Endodermal cell (in vitro differentiated cells): ENCODE data around the gene LRRC2. TPM values are rescaled to one million over a fixed set of nuclear protein-coding genes. Genes with fewer than 3 reads are reported as not detected.

ENCODE experiments used
- DNase-seq: peaks from one replicate; pipeline ENCODE4 v3.0.0-alpha.2; 2017
- H3K27ac ChIP-seq: 2 replicates; pipeline ENCODE4 v1.5.1; 2013; ENCODE audit warnings: mild to moderate bottlenecking, low read depth, low read length, moderate library complexity
- H3K27me3 ChIP-seq: 2 replicates; pipeline ENCODE4 v1.6.1; 2013; ENCODE audit warnings: mild to moderate bottlenecking, low read length, moderate library complexity; ENCODE audit not compliant: insufficient read depth, control insufficient read depth, poor library complexity, severe bottlenecking
- H3K36me3 ChIP-seq: 2 replicates; pipeline ENCODE4 v1.7.0; 2013; ENCODE audit warnings: mild to moderate bottlenecking, low read length, moderate library complexity; ENCODE audit not compliant: control insufficient read depth, insufficient read depth
- H3K4me1 ChIP-seq: one replicate; pipeline ENCODE4 v1.7.0; 2013; ENCODE audit warnings: low read length; ENCODE audit not compliant: control insufficient read depth, insufficient read depth
- H3K4me3 ChIP-seq: 2 replicates; pipeline ENCODE4 v1.5.1; 2013; ENCODE audit warnings: mild to moderate bottlenecking, low read length, moderate library complexity
- H3K9ac ChIP-seq: 2 replicates; pipeline ENCODE4 v1.6.1; 2013; ENCODE audit warnings: mild to moderate bottlenecking, low read length, moderate library complexity; ENCODE audit not compliant: poor library complexity, severe bottlenecking; ENCODE audit errors: extremely low read depth
- H3K9me3 ChIP-seq: 2 replicates; pipeline ENCODE4 v1.6.1; 2013; ENCODE audit warnings: mild to moderate bottlenecking, low read length, moderate library complexity; ENCODE audit not compliant: control insufficient read depth
- H3K27ac Mint-ChIP-seq: 2 replicates; pipeline ENCODE4 v1.8.0; 2020; ENCODE audit warnings: mixed read lengths
- H3K27me3 Mint-ChIP-seq: 2 replicates; pipeline ENCODE4 v1.8.0; 2021; ENCODE audit warnings: mild to moderate bottlenecking, mixed read lengths; ENCODE audit not compliant: insufficient read depth
- H3K36me3 Mint-ChIP-seq: 2 replicates; pipeline ENCODE4 v1.8.0; 2020; ENCODE audit warnings: low read depth, mixed read lengths
- H3K4me1 Mint-ChIP-seq: 2 replicates; pipeline ENCODE4 v1.8.0; 2020; ENCODE audit warnings: mixed read lengths
- H3K4me3 Mint-ChIP-seq: 2 replicates; pipeline ENCODE4 v1.8.0; 2020; ENCODE audit warnings: mild to moderate bottlenecking, moderate library complexity, mixed read lengths
- H3K9me3 Mint-ChIP-seq: 2 replicates; pipeline ENCODE4 v1.8.0; 2020; ENCODE audit warnings: mild to moderate bottlenecking, mixed read lengths
- WGBS, 2 experiments: methylation state at CpG; one replicate each; pipeline versions ENCODE4 v1.1.5 to v1.1.7; 2013; ENCODE audit warnings: missing lambda C conversion rate in 2 of 2, mixed read lengths in 1 of 2; ENCODE audit not compliant: insufficient coverage in 1 of 2, insufficient read length in 1 of 2; 5-methylcytosine and 5-hydroxymethylcytosine counted together
- long read RNA-seq, 4 experiments: library from polyadenylated mRNA in 2 of 4; library from RNA in 1 of 4; library from capped mRNA in 1 of 4; stranded (forward) in 3 of 4; unstranded in 1 of 4; transcript quantifications; one replicate each; pipeline ENCODE4 v2.0.0, GENCODE V29; 2020 to 2021; ENCODE audit warnings: inconsistent platforms in 1 of 4
- polyA plus RNA-seq, 2 experiments: library from polyadenylated mRNA; stranded (reverse); fragments of 50-300 nt; gene quantifications; one replicate each; pipeline ENCODE4 v1.2.3, GENCODE V29; 2013
- total RNA-seq, 2 donors: library from RNA; stranded (reverse); fragmentation: NEBNext Ultra II Directional in 1 of 2; extraction: Animal tissue kit (Norgen Biotek cat#: 25700) in 1 of 2; gene quantifications; 2 replicates in 1 of 2; 3 replicates in 1 of 2; pipeline ENCODE4 v1.2.1, GENCODE V29; 2021
- TF ChIP-seq, protein P1 (sequence below): fragments of 200-600 bp; sonication (generic); conservative IDR thresholded peaks from 2 replicates; pipeline ENCODE4 v1.5.0; 2021; ENCODE audit warnings: antibody characterized with exemption, mild to moderate bottlenecking

LRRC2 gene, protein sequence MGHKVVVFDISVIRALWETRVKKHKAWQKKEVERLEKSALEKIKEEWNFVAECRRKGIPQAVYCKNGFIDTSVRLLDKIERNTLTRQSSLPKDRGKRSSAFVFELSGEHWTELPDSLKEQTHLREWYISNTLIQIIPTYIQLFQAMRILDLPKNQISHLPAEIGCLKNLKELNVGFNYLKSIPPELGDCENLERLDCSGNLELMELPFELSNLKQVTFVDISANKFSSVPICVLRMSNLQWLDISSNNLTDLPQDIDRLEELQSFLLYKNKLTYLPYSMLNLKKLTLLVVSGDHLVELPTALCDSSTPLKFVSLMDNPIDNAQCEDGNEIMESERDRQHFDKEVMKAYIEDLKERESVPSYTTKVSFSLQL
- 10 to 100 TPM in 1 of 2 donors, 1 to 10 TPM in 1; 8.9 to 10.2 TPM for total RNA-seq
- polyA plus RNA-seq (2013, experiment 1 of 2) = 1.1 TPM
- 0.70 TPM for polyA plus RNA-seq (2013, experiment 2 of 2)
- long read RNA-seq, experiment 1, full-length matches to known transcripts = 1 of 3 reads
- long read RNA-seq, experiment 1, partial matches to known transcripts = 2 of 3 reads
- long read RNA-seq, experiment 1, other reads (novel, unspliced or antisense) = 0 of 3 reads
- long read RNA-seq, experiment 2, full-length matches to known transcripts = 11 of 21 reads
- long read RNA-seq, experiment 2, partial matches to known transcripts = 0 of 21 reads
- long read RNA-seq, experiment 2, other reads (novel, unspliced or antisense) = 10 of 21 reads
- long read RNA-seq, experiment 3, full-length matches to known transcripts = 41 of 61 reads
- long read RNA-seq, experiment 3, partial matches to known transcripts = 5 of 61 reads
- long read RNA-seq, experiment 3, other reads (novel, unspliced or antisense) = 15 of 61 reads
- long read RNA-seq, experiment 4, full-length matches to known transcripts = 7 of 10 reads
- long read RNA-seq, experiment 4, partial matches to known transcripts = 0 of 10 reads
- long read RNA-seq, experiment 4, other reads (novel, unspliced or antisense) = 3 of 10 reads

DNA sequence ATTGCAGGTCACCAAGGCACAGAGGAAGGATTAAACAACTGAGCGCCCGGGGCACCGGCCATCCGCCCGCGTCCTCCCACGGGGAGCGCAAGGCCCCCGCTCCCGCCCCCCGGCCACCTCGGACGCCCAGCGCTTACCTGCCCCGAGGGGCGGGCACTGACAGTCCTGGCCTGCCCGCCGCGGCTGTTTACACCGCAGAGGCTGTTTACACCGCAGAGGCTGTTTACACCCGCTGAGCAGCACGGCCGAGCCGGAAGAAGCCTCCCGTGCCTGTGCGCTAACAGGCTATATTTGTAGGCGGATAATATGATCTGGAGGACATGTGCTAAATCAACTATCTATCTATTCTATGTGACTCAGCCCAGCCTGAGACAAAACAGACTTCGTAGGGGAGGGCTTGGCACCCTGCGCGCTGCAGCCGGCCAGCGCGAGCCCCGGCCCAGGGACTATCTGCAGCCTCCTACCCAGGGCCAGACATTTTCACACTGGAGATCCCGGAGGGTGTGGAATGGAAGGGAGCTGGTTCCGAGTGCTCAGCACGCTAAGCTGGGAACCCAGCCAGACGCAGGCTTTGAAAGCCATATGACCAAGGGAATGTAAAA is at the start of gene LRRC2:
TSS of gene LRRC2 (minus strand) at position 263 of the 602 bp plus-strand sequence. CDS start 14,711 bp downstream, outside the sequence.
- H3K36me3 ChIP-seq = peaks cover 10% of the 10 kb centered on the region
- no peak within 1 kb of the TSS for H3K27ac ChIP-seq
- peak within 1 kb of the TSS; percentile 93 for H3K27ac Mint-ChIP-seq
- H3K27me3 Mint-ChIP-seq = no peaks in the 10 kb centered on the region
- peaks cover 32% of the 10 kb centered on the region for H3K4me1 Mint-ChIP-seq
- peak within 1 kb of the TSS; percentile 67 for H3K4me3 Mint-ChIP-seq
- TF ChIP-seq, protein P1, sequence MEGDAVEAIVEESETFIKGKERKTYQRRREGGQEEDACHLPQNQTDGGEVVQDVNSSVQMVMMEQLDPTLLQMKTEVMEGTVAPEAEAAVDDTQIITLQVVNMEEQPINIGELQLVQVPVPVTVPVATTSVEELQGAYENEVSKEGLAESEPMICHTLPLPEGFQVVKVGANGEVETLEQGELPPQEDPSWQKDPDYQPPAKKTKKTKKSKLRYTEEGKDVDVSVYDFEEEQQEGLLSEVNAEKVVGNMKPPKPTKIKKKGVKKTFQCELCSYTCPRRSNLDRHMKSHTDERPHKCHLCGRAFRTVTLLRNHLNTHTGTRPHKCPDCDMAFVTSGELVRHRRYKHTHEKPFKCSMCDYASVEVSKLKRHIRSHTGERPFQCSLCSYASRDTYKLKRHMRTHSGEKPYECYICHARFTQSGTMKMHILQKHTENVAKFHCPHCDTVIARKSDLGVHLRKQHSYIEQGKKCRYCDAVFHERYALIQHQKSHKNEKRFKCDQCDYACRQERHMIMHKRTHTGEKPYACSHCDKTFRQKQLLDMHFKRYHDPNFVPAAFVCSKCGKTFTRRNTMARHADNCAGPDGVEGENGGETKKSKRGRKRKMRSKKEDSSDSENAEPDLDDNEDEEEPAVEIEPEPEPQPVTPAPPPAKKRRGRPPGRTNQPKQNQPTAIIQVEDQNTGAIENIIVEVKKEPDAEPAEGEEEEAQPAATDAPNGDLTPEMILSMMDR = no peak
- peaks cover 43% of the 10 kb centered on the region for H3K9me3 ChIP-seq
- H3K4me3 ChIP-seq = peak within 1 kb of the TSS; percentile 84
- 3 to 5% methylated on average over 13 to 39 of the region's 39 CpGs for WGBS, 2 experiments
- H3K27me3 ChIP-seq = no peaks in the 10 kb centered on the region
- H3K4me1 ChIP-seq = peaks cover 9% of the 10 kb centered on the region
- peak within 1 kb of the TSS; percentile 49 for H3K9ac ChIP-seq
- peaks cover 29% of the 10 kb centered on the region for H3K36me3 Mint-ChIP-seq
- H3K9me3 Mint-ChIP-seq = peaks cover 31% of the 10 kb centered on the region
- peak; percentile 93 for DNase-seq

DNA sequence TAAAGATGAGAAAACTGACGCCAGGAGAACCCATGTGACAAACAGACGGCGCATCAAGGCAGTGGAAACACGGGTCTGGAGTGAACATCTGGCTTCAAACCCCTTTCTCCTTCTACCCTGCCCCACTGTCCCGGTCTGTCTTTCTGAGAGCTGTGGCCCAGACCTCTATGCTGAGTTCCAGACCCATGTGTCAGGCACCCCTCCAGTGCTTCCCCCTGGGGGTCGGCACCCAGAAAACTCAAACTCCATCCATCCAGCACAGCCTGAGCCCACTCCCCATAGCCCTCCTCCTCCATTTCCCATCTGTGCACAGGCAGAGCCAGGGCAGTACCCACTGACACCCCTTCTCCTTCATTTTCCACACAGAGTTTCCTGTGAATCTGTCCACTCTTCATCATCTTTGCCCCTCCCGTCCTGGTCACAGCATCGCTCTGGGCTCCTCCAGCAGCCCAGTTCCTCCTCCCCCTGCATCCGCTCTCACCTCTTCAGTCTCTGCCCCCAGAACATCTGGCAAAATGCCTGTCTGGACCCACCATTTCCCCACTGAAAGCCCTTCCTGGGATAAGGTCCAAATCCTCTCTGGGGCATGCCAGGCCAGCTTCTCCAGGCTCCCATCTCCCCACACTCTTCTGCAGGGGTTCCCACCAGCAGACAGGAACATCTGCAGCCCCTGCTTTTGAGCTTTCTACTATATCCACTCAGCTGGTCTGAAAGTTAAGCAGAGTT is 49.1 kb upstream of the LRRC2 start:
- Mint-ChIP-seq H3K4me3 (no peak overlapping the region), H3K9me3 (no peaks in the 10 kb centered on the region), H3K36me3 (no peaks in the 10 kb centered on the region), H3K27ac (no peak overlapping the region), H3K27me3 (peaks cover 7% of the 10 kb centered on the region), H3K4me1 (peaks cover 19% of the 10 kb centered on the region)
- H3K9me3 ChIP-seq = no peaks in the 10 kb centered on the region
- no peak overlapping the region for H3K4me3 ChIP-seq
- H3K9ac ChIP-seq = no peak overlapping the region
- 86 to 93% methylated on average over 5 to 9 of the region's 9 CpGs for WGBS, 2 experiments
- H3K36me3 ChIP-seq = no peaks in the 10 kb centered on the region
- DNase-seq = peak; percentile 32
- no peak overlapping the region for H3K27ac ChIP-seq
- TF ChIP-seq, protein P1 = no peak
- H3K27me3 ChIP-seq = no peaks in the 10 kb centered on the region
- H3K4me1 ChIP-seq = no peaks in the 10 kb centered on the region
